Effector memory CD4-positive, alpha-beta T cell (primary cell): Measurements from ENCODE around the gene ZNF718.
"Not testable (repeated sequence)": the region's sequence is repeated elsewhere in the genome, so short reads cannot be mapped to it uniquely, and the experiment has no call there.

ENCODE experiments used
- DNase-seq, 3 donors: peaks; one replicate each; pipeline ENCODE4 v3.0.0-alpha.2; 2020
- H3K27ac ChIP-seq: 2 replicates; pipeline ENCODE4 v1.7.0; 2013; ENCODE audit warnings: mild to moderate bottlenecking, low read length, moderate library complexity; ENCODE audit not compliant: insufficient read depth, poor library complexity, severe bottlenecking
- H3K27me3 ChIP-seq: replicated peaks from 2 replicates; pipeline ENCODE4 v1.7.0; 2013; ENCODE audit warnings: mild to moderate bottlenecking, low read length; ENCODE audit not compliant: insufficient read depth, control insufficient read depth, poor library complexity, severe bottlenecking
- H3K36me3 ChIP-seq: 2 replicates; pipeline ENCODE4 v1.7.0; 2013; ENCODE audit warnings: mild to moderate bottlenecking, low read length, moderate library complexity; ENCODE audit not compliant: control insufficient read depth, insufficient read depth
- H3K4me1 ChIP-seq: 2 replicates; pipeline ENCODE4 v1.7.0; 2013; ENCODE audit warnings: low read length, mild to moderate bottlenecking; ENCODE audit not compliant: control insufficient read depth, insufficient read depth, poor library complexity, severe bottlenecking
- H3K4me3 ChIP-seq: 2 replicates; pipeline ENCODE4 v1.7.0; 2013; ENCODE audit warnings: low read length, low read depth, mild to moderate bottlenecking; ENCODE audit not compliant: insufficient read depth, poor library complexity, severe bottlenecking
- H3K9me3 ChIP-seq: 2 replicates; pipeline ENCODE4 v1.7.0; 2013; ENCODE audit warnings: mild to moderate bottlenecking, low read length, moderate library complexity; ENCODE audit not compliant: control insufficient read depth

The ZNF718 gene

GRCh38 chr4:114149-114548, 10.2 kb upstream of the ZNF718 start:
- no peaks in the 10 kb centered on the region for H3K4me1 ChIP-seq
- DNase-seq: no peak
- H3K27ac ChIP-seq: no peak overlapping the region
- H3K36me3 ChIP-seq: no peaks in the 10 kb centered on the region
- peaks cover 3% of the 10 kb centered on the region for H3K9me3 ChIP-seq
- H3K27me3 ChIP-seq: peaks cover 5% of the 10 kb centered on the region
- H3K4me3 ChIP-seq: no peak overlapping the region

- no peak overlapping the region for H3K4me3 ChIP-seq
- no peaks in the 10 kb centered on the region for H3K36me3 ChIP-seq
- DNase-seq: no peak
- H3K4me1 ChIP-seq: peaks cover 4% of the 10 kb centered on the region
- H3K27me3 ChIP-seq: no peaks in the 10 kb centered on the region
- H3K9me3 ChIP-seq: no peaks in the 10 kb centered on the region
- H3K27ac ChIP-seq: no peak overlapping the region
These were observed 7.8 kb upstream of the ZNF718 start for GRCh38 chr4:116499-116898.

- Histone ChIP-seq H3K9me3 (no peaks in the 10 kb centered on the region), H3K27me3 (no peaks in the 10 kb centered on the region), H3K36me3 (no peaks in the 10 kb centered on the region), H3K4me3 (no peak overlapping the region), H3K27ac (no peak overlapping the region), H3K4me1 (peaks cover 14% of the 10 kb centered on the region)
- no peak for DNase-seq
These were observed 3.7 kb upstream of the ZNF718 start for GRCh38 chr4:120616-121015.

- Histone ChIP-seq H3K4me1 (peaks cover 17% of the 10 kb centered on the region), H3K27me3 (no peaks in the 10 kb centered on the region), H3K9me3 (no peaks in the 10 kb centered on the region), H3K36me3 (peaks cover 3% of the 10 kb centered on the region), H3K4me3 (no peak overlapping the region), H3K27ac (no peak overlapping the region)
- peak in 2 of 3 donors; percentile 15 to 25 for DNase-seq
These were observed 2.8 kb upstream of the ZNF718 start for GRCh38 chr4:121408-122084.

- DNase-seq, H3K27me3 ChIP-seq: not testable (repeated sequence)
- peak overlapping the region; percentile 80 for H3K4me3 ChIP-seq
- peaks cover 27% of the 10 kb centered on the region for H3K36me3 ChIP-seq
- peak overlapping the region; percentile 84 for H3K27ac ChIP-seq
- peaks cover 17% of the 10 kb centered on the region for H3K4me1 ChIP-seq
- peaks cover 14% of the 10 kb centered on the region for H3K9me3 ChIP-seq
These were observed 403 bp upstream of the ZNF718 start for GRCh38 chr4:123922-124274.

- Histone ChIP-seq H3K27ac (peak overlapping the region; percentile 84), H3K9me3 (peaks cover 16% of the 10 kb centered on the region), H3K27me3 (no peaks in the 10 kb centered on the region), H3K36me3 (peaks cover 28% of the 10 kb centered on the region), H3K4me1 (peaks cover 17% of the 10 kb centered on the region), H3K4me3 (peak overlapping the region; percentile 80)
- DNase-seq: no peak
These were observed 930 bp downstream of the ZNF718 start for GRCh38 chr4:125091-125771.

GRCh38 chr4:125833-126232, 1.5 kb downstream of the ZNF718 start:
- Histone ChIP-seq H3K27ac (no peak overlapping the region), H3K4me1 (peaks cover 17% of the 10 kb centered on the region), H3K4me3 (peak overlapping the region; percentile 80), H3K9me3 (peaks cover 16% of the 10 kb centered on the region), H3K36me3 (peaks cover 28% of the 10 kb centered on the region), H3K27me3 (no peaks in the 10 kb centered on the region)
- no peak for DNase-seq

- Histone ChIP-seq H3K4me3 (no peak overlapping the region), H3K36me3 (peaks cover 60% of the 10 kb centered on the region), H3K9me3 (peaks cover 26% of the 10 kb centered on the region), H3K27ac (no peak overlapping the region), H3K4me1 (no peaks in the 10 kb centered on the region), H3K27me3 (no peaks in the 10 kb centered on the region)
- no peak for DNase-seq
These were observed 8.2 kb downstream of the ZNF718 start for GRCh38 chr4:132483-132882.

- H3K4me1 ChIP-seq: no peaks in the 10 kb centered on the region
- peaks cover 53% of the 10 kb centered on the region for H3K9me3 ChIP-seq
- H3K4me3 ChIP-seq: no peak overlapping the region
- peaks cover 69% of the 10 kb centered on the region for H3K36me3 ChIP-seq
- no peak for DNase-seq
- no peaks in the 10 kb centered on the region for H3K27me3 ChIP-seq
- H3K27ac ChIP-seq: no peak overlapping the region
These were observed 14.6 kb downstream of the ZNF718 start for GRCh38 chr4:138935-139334.

- H3K36me3 ChIP-seq: peaks cover 62% of the 10 kb centered on the region
- peaks cover 54% of the 10 kb centered on the region for H3K9me3 ChIP-seq
- no peak overlapping the region for H3K27ac ChIP-seq
- H3K27me3 ChIP-seq: no peaks in the 10 kb centered on the region
- no peak for DNase-seq
- no peak overlapping the region for H3K4me3 ChIP-seq
- no peaks in the 10 kb centered on the region for H3K4me1 ChIP-seq
These were observed 15.4 kb downstream of the ZNF718 start for GRCh38 chr4:139691-140090.
